HK-2 (cell line): Measurements from ENCODE around the gene CD163L1.
"Not testable (repeated sequence)": the region's sequence is repeated elsewhere in the genome, so short reads cannot be mapped to it uniquely, and the experiment has no call there.

Experiments
- DNase-seq: peaks from one replicate; pipeline ENCODE4 v3.0.0-alpha.2; 2018; ENCODE audit not compliant: unreplicated experiment

The CD163L1 gene

DNA sequence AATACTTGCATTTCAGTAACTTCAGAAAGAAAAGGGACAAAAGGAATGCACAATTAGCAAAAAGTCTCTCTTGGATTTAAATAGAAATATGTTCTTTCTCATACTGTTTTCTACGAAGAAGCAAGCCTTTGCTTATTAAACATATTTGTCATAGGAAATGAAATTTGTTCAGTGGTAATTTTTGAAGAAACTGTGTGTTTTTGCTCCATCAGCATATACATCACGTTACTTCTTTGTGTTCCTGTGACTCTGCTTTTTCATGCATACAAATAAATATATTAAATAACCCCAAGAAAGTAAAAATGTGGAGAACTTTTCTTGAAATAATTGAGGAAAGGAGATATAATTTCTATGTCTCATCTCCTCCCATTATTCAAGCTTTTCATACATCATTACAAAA, 39.7 kb downstream of the CD163L1 start:
- no peak for DNase-seq

DNA sequence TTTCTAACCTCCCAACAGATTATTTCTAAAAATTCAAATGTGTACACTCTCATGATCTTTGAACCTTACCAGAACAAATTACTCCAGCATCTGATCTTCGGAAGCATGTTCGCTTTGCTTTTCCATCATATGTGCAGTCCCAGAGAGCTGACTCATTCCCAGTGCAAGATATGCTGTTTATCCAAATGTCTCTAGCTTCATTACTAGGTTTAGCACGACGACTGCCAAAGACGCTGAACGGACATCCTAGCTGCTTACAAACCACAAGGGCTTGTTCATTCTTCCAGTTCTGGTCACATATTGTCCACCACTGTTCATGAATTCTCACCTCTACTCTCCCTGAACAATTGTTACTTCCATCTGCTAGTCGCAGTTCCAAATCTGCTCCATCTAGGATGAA, 40.5 kb downstream of the CD163L1 start:
- DNase-seq, result no peak

- no peak for DNase-seq
Measured at GRCh38 chr12:7399089-7399488, 44.9 kb downstream of the CD163L1 start.

DNA sequence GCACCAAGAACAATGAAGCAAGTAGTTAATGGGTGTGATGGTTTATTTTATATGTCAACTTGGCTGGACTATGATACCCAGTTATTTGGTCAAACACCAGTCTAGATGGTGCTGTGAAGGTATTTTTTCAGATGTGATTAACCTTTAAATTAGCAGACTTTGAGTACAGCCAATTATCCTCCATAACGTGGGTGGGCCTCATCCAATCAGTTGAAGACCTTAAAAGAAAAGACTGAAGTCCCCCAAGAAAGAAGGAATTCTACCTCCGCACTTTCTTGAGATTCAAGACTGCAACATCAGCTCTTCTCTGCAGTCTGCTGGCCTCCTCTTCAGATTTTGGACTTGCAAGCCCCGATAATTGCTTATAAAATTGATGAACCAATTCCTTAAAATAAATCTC, 47.5 kb downstream of the CD163L1 start:
- no peak for DNase-seq

- DNase-seq, result no peak
Measured at GRCh38 chr12:7395950-7396349, 48.0 kb downstream of the CD163L1 start.

DNA sequence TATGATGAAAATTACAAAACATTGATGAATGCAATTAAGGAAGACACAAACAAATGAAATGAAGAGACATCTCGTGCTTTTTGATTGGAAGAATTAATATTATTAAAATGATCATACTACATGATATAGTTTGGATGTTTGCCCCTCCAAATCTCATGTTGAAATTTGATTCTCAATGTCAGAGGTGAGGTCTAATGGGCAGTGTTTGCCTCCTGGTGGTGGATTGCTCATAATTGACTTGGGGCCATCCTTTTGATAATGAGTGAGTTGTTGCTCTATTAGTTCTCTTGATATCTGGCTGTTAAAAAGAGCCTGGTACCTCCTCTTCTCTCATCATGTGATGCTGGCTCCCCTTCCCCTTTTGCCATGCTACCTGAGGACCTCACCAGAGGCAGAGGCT, 56.7 kb downstream of the CD163L1 start:
- no peak for DNase-seq

DNA sequence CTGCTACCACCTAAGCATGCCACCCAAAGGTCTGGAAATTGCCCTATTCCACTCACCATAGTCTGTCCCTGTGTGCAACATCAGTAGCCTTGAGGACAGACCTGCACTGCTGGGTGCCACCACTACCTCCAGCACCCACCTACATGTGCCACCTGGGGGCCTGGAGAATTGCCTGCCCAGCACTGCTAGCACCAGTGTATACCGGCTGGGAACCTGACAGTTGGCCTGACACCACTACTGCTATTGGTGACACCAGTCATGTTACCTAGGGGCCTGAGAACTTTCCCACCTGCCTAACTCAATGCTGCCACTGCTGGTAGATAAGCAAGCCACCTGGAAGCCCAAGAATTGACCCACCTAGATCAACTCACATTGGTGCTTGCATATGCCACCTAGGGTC, 60.8 kb downstream of the CD163L1 start:
- DNase-seq, result no peak

- DNase-seq, result no peak
Measured at GRCh38 chr12:7376196-7376595, 67.8 kb downstream of the CD163L1 start.

DNA sequence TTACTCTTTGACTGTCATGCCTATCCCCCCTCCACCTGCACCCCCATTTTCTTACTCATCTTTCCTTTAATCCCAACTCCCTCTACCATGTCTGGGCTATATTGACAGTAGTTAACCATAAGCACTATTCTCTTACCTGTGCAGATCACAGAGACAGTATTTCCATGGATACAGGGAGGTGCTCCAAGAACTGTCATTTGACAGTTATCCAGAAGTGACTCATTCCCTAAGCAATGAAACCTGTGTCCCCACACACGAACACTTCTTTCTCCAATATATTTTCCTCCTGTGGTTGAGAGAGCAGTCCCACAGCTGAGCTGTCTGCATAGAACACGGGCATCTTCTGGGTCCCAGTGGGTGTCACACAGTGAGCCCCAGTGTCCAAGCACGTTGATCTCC, 68.8 kb downstream of the CD163L1 start:
- DNase-seq, result no peak

- DNase-seq, result peak; percentile 16
Measured at GRCh38 chr12:7374423-7375144, 69.4 kb downstream of the CD163L1 start.

DNA sequence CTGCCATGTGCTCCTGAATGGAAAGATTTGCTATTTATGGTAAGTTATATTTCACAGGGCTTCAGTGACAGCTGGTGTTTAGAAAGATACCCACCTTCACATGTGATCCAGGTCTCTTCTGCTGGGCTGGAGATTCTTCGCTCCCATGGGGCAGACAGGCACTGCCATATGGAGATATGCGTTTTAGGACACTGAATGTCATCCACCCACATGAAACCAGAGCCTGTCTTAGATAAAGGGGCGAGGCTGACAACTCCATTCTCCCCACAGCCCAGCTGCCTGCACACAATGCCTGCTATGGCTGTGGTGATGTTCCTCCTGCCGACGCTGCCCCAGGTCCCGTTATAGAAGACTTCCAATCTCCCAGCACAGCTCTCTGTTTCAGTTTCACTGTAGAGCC, 70.7 kb downstream of the CD163L1 start:
- DNase-seq, result no peak

DNA sequence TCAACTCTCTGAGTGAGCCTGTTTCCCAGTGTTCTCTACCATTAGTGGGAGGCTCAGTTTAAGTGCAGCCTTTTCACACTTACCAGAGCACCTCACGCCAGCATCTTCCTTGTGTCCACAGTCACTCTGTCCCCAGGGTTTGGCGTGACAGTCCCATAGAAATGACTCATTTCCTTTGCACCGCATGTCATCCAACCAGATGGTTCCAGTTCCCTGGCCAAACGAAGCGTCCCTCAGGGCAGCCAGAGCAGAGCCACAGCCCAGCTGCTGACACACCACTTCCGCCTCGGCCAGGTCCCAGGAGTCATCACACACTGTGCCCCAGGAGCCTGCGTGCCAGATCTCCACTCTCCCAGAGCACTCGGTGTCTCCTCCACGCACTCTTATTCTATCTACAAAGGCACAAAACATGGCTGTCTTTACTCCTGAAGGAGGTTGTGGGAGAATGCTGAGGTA, 74.7 kb downstream of the CD163L1 start:
- peak; percentile 29 for DNase-seq

DNA sequence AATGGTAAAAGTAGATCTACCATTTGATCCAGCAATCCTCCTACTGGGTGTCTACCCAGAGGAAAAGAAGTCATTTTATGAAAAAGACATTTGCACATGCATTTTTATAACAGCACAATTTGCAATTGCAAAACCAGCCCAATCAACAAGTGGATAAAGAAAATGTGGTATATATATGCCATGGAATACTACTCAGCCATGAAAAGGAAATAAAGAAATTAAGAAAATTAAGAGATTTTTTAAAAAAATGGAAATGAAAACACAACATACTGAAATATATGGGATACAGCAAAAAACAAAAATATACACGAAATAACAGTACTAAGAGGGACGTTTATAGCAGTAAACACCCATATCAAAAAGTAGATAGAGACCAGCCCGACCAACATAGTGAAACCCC, 81.2 kb downstream of the CD163L1 start:
- no peak for DNase-seq

- no peak for DNase-seq
Measured at GRCh38 chr12:7361265-7361664, 82.7 kb downstream of the CD163L1 start.

GRCh38 chr12:7354529-7354928, 89.4 kb downstream of the CD163L1 start:
- no peak for DNase-seq

GRCh38 chr12:7352661-7353060, 91.3 kb downstream of the CD163L1 start:
- DNase-seq, result no peak

DNA sequence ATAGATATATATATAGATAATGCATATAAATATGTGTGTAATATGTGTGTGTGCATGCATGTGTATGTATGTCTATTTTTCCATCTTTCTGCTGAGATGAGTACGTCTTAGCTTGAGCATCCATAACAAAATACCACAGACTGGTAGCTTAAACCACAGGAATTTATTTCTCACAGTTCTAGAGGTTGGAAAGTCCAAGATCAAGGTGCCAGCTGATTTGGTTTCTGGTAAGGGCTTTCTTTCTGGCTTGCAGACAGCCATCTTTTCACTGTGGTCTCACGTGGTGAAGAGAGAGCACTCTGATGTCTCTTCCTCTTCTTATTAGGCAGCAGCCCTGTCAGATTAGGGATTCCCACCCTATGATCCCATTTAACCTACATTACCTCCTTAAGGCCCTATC, 92.8 kb downstream of the CD163L1 start:
- no peak for DNase-seq

DNA sequence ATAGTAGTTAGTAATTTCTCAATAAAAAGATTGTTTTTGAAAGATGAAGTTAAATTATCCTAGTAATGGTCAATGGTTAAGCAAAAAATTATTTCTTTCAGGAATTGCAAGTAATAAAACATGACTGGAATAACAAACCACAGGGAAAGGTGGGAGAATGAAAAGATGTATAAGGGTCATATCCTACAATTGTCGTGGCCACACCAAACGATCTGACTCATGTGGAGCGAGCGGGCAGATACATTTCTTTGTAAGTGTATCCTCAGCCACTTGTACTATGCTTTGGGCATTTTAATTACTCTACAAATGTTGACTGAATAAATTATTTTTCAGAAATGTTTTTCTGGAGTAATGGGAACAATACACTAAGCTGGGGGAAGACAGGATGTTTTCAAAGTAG, 94.5 kb downstream of the CD163L1 start:
- DNase-seq, result no peak

DNA sequence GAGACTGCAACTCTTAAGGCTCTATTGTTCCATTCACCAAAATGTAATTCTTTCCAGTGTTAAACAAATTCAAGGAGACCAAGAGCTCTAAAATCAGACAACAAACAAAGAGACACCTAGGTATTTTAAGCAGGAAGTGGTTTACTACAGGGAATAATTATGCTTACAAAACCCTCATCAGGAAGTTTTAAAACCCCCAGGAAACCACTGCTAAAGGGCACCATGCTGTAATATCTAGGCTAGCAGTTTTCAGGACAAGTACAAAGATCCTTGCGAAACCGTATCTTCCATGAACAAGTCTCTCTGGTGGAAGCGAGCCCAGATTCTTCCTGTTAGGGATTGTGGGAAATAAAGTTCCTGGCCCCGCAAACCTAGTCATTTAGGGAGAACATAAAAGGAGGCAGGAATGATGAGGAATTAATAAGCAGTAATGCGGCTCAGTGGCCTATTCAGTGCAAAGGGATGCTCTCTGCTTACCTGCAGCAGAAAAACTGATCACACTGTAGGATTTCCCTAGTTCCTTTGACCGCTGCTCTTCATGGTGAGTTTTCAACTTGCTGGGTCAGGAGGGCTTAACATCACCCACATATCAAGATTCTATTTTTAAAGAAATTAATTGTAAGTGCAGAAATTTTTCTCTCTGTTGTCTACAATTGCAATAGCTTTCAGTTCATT, 97.3 kb downstream of the CD163L1 start:
- DNase-seq, result no peak

DNA sequence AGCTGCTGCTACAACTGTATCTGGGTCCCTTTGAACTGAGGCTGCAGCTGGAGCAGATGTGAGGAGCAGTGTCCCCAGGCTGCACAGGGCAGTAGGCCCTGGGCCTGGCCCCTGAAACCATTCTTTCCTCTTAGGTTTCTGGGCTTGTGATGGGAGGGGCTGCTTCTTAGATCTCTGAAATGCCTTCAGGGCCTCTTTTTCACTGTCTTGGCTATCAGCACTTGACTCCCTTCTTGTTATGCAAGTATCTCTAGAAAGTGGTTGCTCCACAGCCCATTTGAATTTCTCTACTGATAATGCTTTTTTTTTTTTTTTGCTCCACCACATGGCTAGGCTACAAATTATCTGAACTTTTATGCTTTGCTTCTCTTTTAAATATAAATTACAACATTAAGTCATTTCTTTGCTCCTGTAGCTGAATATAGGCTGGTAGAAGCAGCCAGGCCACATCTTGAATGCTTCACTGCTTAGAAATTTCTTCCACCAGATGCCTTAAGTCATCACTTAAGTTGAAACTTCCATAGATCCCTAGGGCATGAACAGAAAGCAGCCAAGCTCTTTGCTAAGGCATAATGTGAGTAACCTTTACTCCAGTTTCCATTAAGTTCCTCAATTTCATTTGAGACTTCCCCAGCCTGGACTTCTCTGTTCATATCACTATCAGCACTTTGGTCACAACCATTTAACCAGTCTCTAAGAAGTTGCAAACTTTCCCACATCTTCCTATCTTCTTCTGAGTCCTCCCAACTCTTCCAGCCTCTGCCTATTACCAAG, 98.9 kb downstream of the CD163L1 start:
- no peak for DNase-seq

DNA sequence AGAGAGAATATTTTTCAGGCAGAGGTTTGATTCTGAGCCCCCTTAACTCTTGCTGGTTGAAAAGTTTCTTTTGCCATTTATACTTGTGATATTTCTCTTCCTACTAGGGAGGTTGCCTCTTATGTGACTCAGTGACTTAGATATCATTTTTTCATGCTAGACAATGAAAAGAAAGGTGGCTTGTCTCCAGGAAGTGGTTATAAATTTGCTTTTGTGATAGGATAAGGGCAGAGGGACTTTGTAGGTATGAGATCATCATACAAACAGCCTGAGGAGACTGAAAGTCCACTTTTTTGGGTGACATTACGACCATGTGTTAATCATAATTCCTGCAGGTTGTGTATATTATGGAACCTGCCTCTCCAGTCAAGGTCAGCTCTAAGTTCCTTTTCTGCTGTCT, 104.3 kb downstream of the CD163L1 start:
- no peak for DNase-seq

GRCh38 chr12:7337790-7338189, 106.2 kb downstream of the CD163L1 start:
- DNase-seq, result not testable (repeated sequence)

GRCh38 chr12:7327918-7328317, 116.0 kb downstream of the CD163L1 start:
- DNase-seq, result no peak
